ENCODE measurements around the gene TCN2. TPM values are rescaled to one million over a fixed set of nuclear protein-coding genes. Genes with fewer than 3 reads are reported as not detected.
A peak's percentile ranks its signal among the peaks of the same experiment; 100 is the strongest.

The TCN2 gene
- total and polyA plus RNA-seq, 9 of the 15 experiments (the other 6 are each of a cell fraction or from before 2014, with no cell fraction given): 0.88 to 5.4 (median 1.7) TPM

GRCh38 chr22:30650508-30651116 lies 43.6 kb downstream of the TCN2 start:
- FAIRE-seq: peak; percentile 71
- in situ Hi-C loops (cut with MboI): no loop called here
- peak; percentile 51; the same call in 1 of the 2 replicates for TF ChIP-seq CTBP1 (IDR thresholded peaks at IDR 0.05; ENCODE audit: borderline replicate concordance)
- TF ChIP-seq PPARD (CRISPR knock-in tag; IDR thresholded peaks at IDR 0.05): no peak
- TF ChIP-seq RCOR1 (IDR thresholded peaks at IDR 0.05; ENCODE audit: borderline replicate concordance in 1 of 2, low read depth in 2 of 2, low read length in 2 of 2): peak in 1 of 2 experiments; percentile 32; a peak in 1 of 4 replicates
- TF ChIP-seq ZFX (CRISPR knock-in tag; IDR thresholded peaks at IDR 0.05): peak; percentile 47
- TF ChIP-seq E2F6 (IDR thresholded peaks at IDR 0.05; ENCODE audit: borderline replicate concordance in 1 of 2, extremely low read depth in 1 of 2, insufficient read depth in 1 of 2, insufficient read length in 1 of 2, low read depth in 1 of 2, low read length in 1 of 2, poor library complexity in 1 of 2, severe bottlenecking in 1 of 2): peak in 1 of 2 experiments; percentile 30
- 0 out of 2 replicates have a peak, but pooled peaks have one; percentile 40 for TF ChIP-seq MAX (CRISPR knock-in tag; IDR thresholded peaks at IDR 0.05)
- TF ChIP-seq SPI1 (IDR thresholded peaks at IDR 0.05; ENCODE audit: borderline replicate concordance, low read depth, low read length): peak; percentile 79; the same call in 1 of the 2 replicates
- no peak for TF ChIP-seq HINFP (tag; conservative IDR thresholded peaks at IDR 0.05; ENCODE audit: low read depth)
- TF ChIP-seq NRF1 (conservative IDR thresholded peaks at IDR 0.05 in 1 of 2, IDR thresholded peaks at IDR 0.05 in 1 of 2): peak; percentile 18 to 36; a peak in 1 of 4 replicates
- TF ChIP-seq CREB3L1 (IDR thresholded peaks at IDR 0.05; ENCODE audit: borderline replicate concordance, low read depth): no peak
- no peak for TF ChIP-seq RBM14 (IDR thresholded peaks at IDR 0.05; ENCODE audit: borderline replicate concordance, insufficient read depth, low read depth, low read length)
- no peak for TF ChIP-seq NCOA1 (IDR thresholded peaks at IDR 0.05; ENCODE audit: low read depth)
- TF ChIP-seq L3MBTL2 (IDR thresholded peaks at IDR 0.05): peak; percentile 47; the same call in 1 of the 2 replicates
- no peak for TF ChIP-seq HNRNPUL1 (IDR thresholded peaks at IDR 0.05; ENCODE audit: low read length)

More at GRCh38 chr22:30650508-30651116, 43.6 kb downstream of the TCN2 start:
- H3K4me3 ChIP-seq: no peak overlapping the region
- no peaks in the 10 kb centered on the region for H3K27me3 ChIP-seq (ENCODE audit: control insufficient read depth in 2 of 2, insufficient read depth in 2 of 2, low read length in 2 of 2)
- H4K20me1 ChIP-seq (replicated peaks; ENCODE audit: control insufficient read depth, insufficient read depth, low read length): no peaks in the 10 kb centered on the region
- peak in 1 of 4 experiments; percentile 45 for DNase-seq (ENCODE audit: extremely low read depth in 1 of 4, low spot score in 3 of 4)
- 22% methylated on average over 5 of the region's 5 CpGs for WGBS (ENCODE audit: insufficient coverage, low coverage, missing lambda C conversion rate)
- BruUV-seq (replicated peaks): no TSS peak
- H3K79me2 ChIP-seq (ENCODE audit: control insufficient read depth, insufficient read depth, low read length): no peaks in the 10 kb centered on the region
- no peaks in the 10 kb centered on the region for H3K9me3 ChIP-seq (replicated peaks; ENCODE audit: control insufficient read depth, insufficient read depth, low read depth, low read length)
- no peaks in the 10 kb centered on the region for H3K9me1 ChIP-seq (ENCODE audit: control insufficient read depth, insufficient read depth, low read length)
- H2AFZ ChIP-seq (ENCODE audit: low read depth, low read length): peak overlapping the region; percentile 59; the same call in 1 of the 2 replicates
- H3K4me2 ChIP-seq (ENCODE audit: insufficient read depth, low read length): peak overlapping the region; percentile 37; the same call in 1 of the 2 replicates
- H3K4me1 ChIP-seq (replicated peaks in 1 of 2; ENCODE audit: control insufficient read depth in 2 of 2, insufficient read depth in 2 of 2, low read length in 2 of 2): peaks cover 13 to 23% of the 10 kb centered on the region in 2 experiments; a peak in 4 of 5 replicates
- ChIA-PET CTCF (ENCODE audit: low intra/inter-chr PET ratio) (no interaction called here), POLR2A (interaction anchor here (0.8 to 0.9 kb wide), 2 partner anchors 14 to 17 kb away, joined by 4 read pairs; partner anchors contain the start of gene DUSP18)
- ATAC-seq: peak; percentile 61
- H3K27ac ChIP-seq (ENCODE audit: extremely low read depth, low read depth, low read length): no peak overlapping the region
- no peaks in the 10 kb centered on the region for H3K36me3 ChIP-seq (ENCODE audit: control insufficient read depth, insufficient read depth, low read length)
- H3K9ac ChIP-seq (ENCODE audit: insufficient read depth in 1 of 2, low read depth in 2 of 2, low read length in 2 of 2): peak overlapping the region in 1 of 2 experiments; percentile 82; a peak in 1 of 4 replicates
- intact Hi-C loops (cut with micrococcal nuclease): no loop called here

Data from K562 (cell line).